ENCODE data around the gene NUPR1. TPM values are rescaled to one million over a fixed set of nuclear protein-coding genes. Genes with fewer than 3 reads are reported as not detected.
A peak's percentile ranks its signal among the peaks of the same experiment; 100 is the strongest.

Gene NUPR1
- total and polyA plus RNA-seq, 8 donors: 31.3 to 142 (median 39.0) TPM

- Histone ChIP-seq H3K9me3 (peaks cover 0 to 12% of the 10 kb centered on the region in 2 donors), H3K4me3 (no peak overlapping the region), H3K27me3 (no peaks in the 10 kb centered on the region), H3K36me3 (peaks cover 0 to 10% of the 10 kb centered on the region in 2 donors), H3K27ac (no peak overlapping the region), H3K4me1 (peaks cover 8 to 20% of the 10 kb centered on the region in 2 donors)
- TF ChIP-seq CTCF (IDR thresholded peaks at IDR 0.05): no peak
- intact Hi-C loops (cut with DNase I): no loop called here
- no peak for DNase-seq
- no peak for ATAC-seq
These were observed 24.4 kb upstream of the NUPR1 start for GRCh38 chr16:28563218-28563617.

GRCh38 chr16:28562199-28562598 is 23.4 kb upstream of the NUPR1 start:
- TF ChIP-seq CTCF (IDR thresholded peaks at IDR 0.05): no peak
- H3K27me3 ChIP-seq: no peaks in the 10 kb centered on the region
- peaks cover 0 to 7% of the 10 kb centered on the region in 2 donors for H3K9me3 ChIP-seq
- peaks cover 0 to 15% of the 10 kb centered on the region in 2 donors for H3K36me3 ChIP-seq
- ATAC-seq (no peak), DNase-seq (no peak)
- peaks cover 8 to 20% of the 10 kb centered on the region in 2 donors for H3K4me1 ChIP-seq
- no peak overlapping the region for H3K4me3 ChIP-seq
- peak overlapping the region; percentile 8 to 26 for H3K27ac ChIP-seq
- intact Hi-C loops (cut with DNase I): no loop called here

- peaks cover 0 to 15% of the 10 kb centered on the region in 2 donors for H3K36me3 ChIP-seq
- peaks cover 0 to 2% of the 10 kb centered on the region in 2 donors for H3K9me3 ChIP-seq
- DNase-seq (no peak), ATAC-seq (peak; percentile 74)
- H3K4me3 ChIP-seq: no peak overlapping the region
- no peaks in the 10 kb centered on the region for H3K27me3 ChIP-seq
- H3K27ac ChIP-seq: peak overlapping the region; percentile 8 to 26
- peaks cover 8 to 20% of the 10 kb centered on the region in 2 donors for H3K4me1 ChIP-seq
- no peak for TF ChIP-seq CTCF (IDR thresholded peaks at IDR 0.05)
- intact Hi-C loops (cut with DNase I): no loop called here
These were observed 22.9 kb upstream of the NUPR1 start for GRCh38 chr16:28561557-28562187.

- peaks cover 12 to 48% of the 10 kb centered on the region in 2 donors for H3K4me1 ChIP-seq
- no peaks in the 10 kb centered on the region for H3K9me3 ChIP-seq
- peaks cover 0 to 15% of the 10 kb centered on the region in 2 donors for H3K36me3 ChIP-seq
- ATAC-seq (no peak), DNase-seq (no peak)
- intact Hi-C loops (cut with DNase I): no loop called here
- H3K27ac ChIP-seq: no peak overlapping the region
- no peak overlapping the region for H3K4me3 ChIP-seq
- no peak for TF ChIP-seq CTCF (IDR thresholded peaks at IDR 0.05)
- no peaks in the 10 kb centered on the region for H3K27me3 ChIP-seq
These were observed 19.7 kb upstream of the NUPR1 start for GRCh38 chr16:28558456-28558855.

GRCh38 chr16:28556914-28557320 is 18.1 kb upstream of the NUPR1 start:
- Histone ChIP-seq H3K36me3 (peaks cover 0 to 15% of the 10 kb centered on the region in 2 donors), H3K27me3 (no peaks in the 10 kb centered on the region), H3K9me3 (no peaks in the 10 kb centered on the region), H3K4me1 (peaks cover 10 to 43% of the 10 kb centered on the region in 2 donors), H3K4me3 (no peak overlapping the region), H3K27ac (no peak overlapping the region)
- ATAC-seq (no peak), DNase-seq (no peak)
- intact Hi-C loops (cut with DNase I): no loop called here
- no peak for TF ChIP-seq CTCF (IDR thresholded peaks at IDR 0.05)
